Neural progenitor cell (in vitro differentiated cells): ENCODE data around the gene PRAF2.

Source experiments
- CTCF ChIP-seq: fragments of 200-600 bp; sonication (generic); IDR thresholded peaks from 2 replicates; pipeline ENCODE4 v1.5.1; 2017; ENCODE audit warnings: antibody characterized with exemption, mild to moderate bottlenecking
- EZH2 ChIP-seq: fragments of 200-600 bp; sonication (generic); IDR thresholded peaks from 2 replicates; pipeline ENCODE4 v1.6.1; 2017; ENCODE audit warnings: antibody characterized with exemption, mild to moderate bottlenecking, moderate library complexity

GRCh38 chrX:49066690-49067089 is 7.1 kb downstream of the PRAF2 start:
- no peak for TF ChIP-seq CTCF
- TF ChIP-seq EZH2: no peak
